ENCODE measurements around the gene TXNRD1.

The TXNRD1 gene

GRCh38 chr12:104212516-104212915 is 3.1 kb upstream of the TXNRD1 start (continued):
- TF ChIP-seq CSRNP3 (CRISPR knock-in tag; IDR thresholded peaks at IDR 0.05) = no peak

- TF ChIP-seq TCF4 (CRISPR knock-in tag; IDR thresholded peaks at IDR 0.05; ENCODE audit: borderline replicate concordance) = peak; percentile 99
- TF ChIP-seq ZC3H10 (CRISPR knock-in tag; IDR thresholded peaks at IDR 0.05) = no peak
- peak; percentile 77 for TF ChIP-seq TSHZ2 (CRISPR knock-in tag; IDR thresholded peaks at IDR 0.05)
- TF ChIP-seq ZNF565 (CRISPR knock-in tag; conservative IDR thresholded peaks at IDR 0.05; ENCODE audit: low read depth) = no peak
- no peak for TF ChIP-seq CREB5 (CRISPR knock-in tag; IDR thresholded peaks at IDR 0.05; ENCODE audit: low read depth)
- no peak for TF ChIP-seq ZFP3 (CRISPR knock-in tag; IDR thresholded peaks at IDR 0.05)
- peak; percentile 94; the same call in 1 of the 2 replicates for TF ChIP-seq SNAI2 (CRISPR knock-in tag; IDR thresholded peaks at IDR 0.05)
- no peak for TF ChIP-seq CSDC2 (CRISPR knock-in tag; IDR thresholded peaks at IDR 0.05)
- no peak for TF ChIP-seq ZFP30 (CRISPR knock-in tag; IDR thresholded peaks at IDR 0.05)
- no peak for TF ChIP-seq POU6F1 (CRISPR knock-in tag; IDR thresholded peaks at IDR 0.05; ENCODE audit: borderline replicate concordance, low read depth)
- no peak for TF ChIP-seq ESRRG (CRISPR knock-in tag; IDR thresholded peaks at IDR 0.05)
- TF ChIP-seq BACH2 (CRISPR knock-in tag; IDR thresholded peaks at IDR 0.05; ENCODE audit: borderline replicate concordance) = no peak
- no peak for TF ChIP-seq RARB (CRISPR knock-in tag; IDR thresholded peaks at IDR 0.05)
- TF ChIP-seq ISL1 (CRISPR knock-in tag; IDR thresholded peaks at IDR 0.05) = peak; percentile 62
- 0 out of 2 replicates have a peak, but pooled peaks have one; percentile 32 for TF ChIP-seq GLIS3 (CRISPR knock-in tag; IDR thresholded peaks at IDR 0.05)
- TF ChIP-seq TOX (CRISPR knock-in tag; IDR thresholded peaks at IDR 0.05; ENCODE audit: borderline replicate concordance) = no peak
- no peak for TF ChIP-seq OSR1 (CRISPR knock-in tag; IDR thresholded peaks at IDR 0.05)
- TF ChIP-seq PATZ1 (CRISPR knock-in tag; IDR thresholded peaks at IDR 0.05; ENCODE audit: borderline replicate concordance) = no peak
- no peak for TF ChIP-seq CSRNP3 (CRISPR knock-in tag; IDR thresholded peaks at IDR 0.05)
- TF ChIP-seq ZNF70 (CRISPR knock-in tag; IDR thresholded peaks at IDR 0.05) = no peak
- no peak for TF ChIP-seq ARNTL (CRISPR knock-in tag; IDR thresholded peaks at IDR 0.05; ENCODE audit: borderline replicate concordance, low read depth)
- TF ChIP-seq ZNF8 (CRISPR knock-in tag; IDR thresholded peaks at IDR 0.05) = no peak
- no peak for TF ChIP-seq PPARA (CRISPR knock-in tag; IDR thresholded peaks at IDR 0.05; ENCODE audit: borderline replicate concordance)
- ATAC-seq = peak; percentile 60
These were observed 1.6 kb upstream of the TXNRD1 start for GRCh38 chr12:104213952-104214351.

All from SK-N-SH treated with all-trans-retinoic acid at 6 μM for 48 hours (cell line).